HUES64 (cell line): ENCODE data around the gene RNASE11. TPM values are rescaled to one million over a fixed set of nuclear protein-coding genes. Genes with fewer than 3 reads are reported as not detected.

Experiments used
- H3K27ac ChIP-seq: 2 replicates; pipeline ENCODE4 v1.7.0; 2013; ENCODE audit warnings: low read depth, low read length, inconsistent platforms
- H3K27me3 ChIP-seq: 2 replicates; pipeline ENCODE4 v1.6.1; 2013; ENCODE audit warnings: mild to moderate bottlenecking, low read length; ENCODE audit not compliant: insufficient read depth
- H3K36me3 ChIP-seq: 2 replicates; pipeline ENCODE4 v1.6.1; 2013; ENCODE audit warnings: mild to moderate bottlenecking, low read length; ENCODE audit not compliant: insufficient read depth
- H3K4me1 ChIP-seq: 2 replicates; pipeline ENCODE4 v1.6.1; 2013; ENCODE audit warnings: mild to moderate bottlenecking, low read length, moderate library complexity; ENCODE audit not compliant: insufficient read depth
- H3K4me3 ChIP-seq: 2 replicates; pipeline ENCODE4 v1.5.1; 2013; ENCODE audit warnings: mild to moderate bottlenecking, low read length, moderate library complexity
- H3K9ac ChIP-seq: 2 replicates; pipeline ENCODE4 v1.6.1; 2013; ENCODE audit warnings: mild to moderate bottlenecking, low read depth, low read length
- H3K9me3 ChIP-seq: 2 replicates; pipeline ENCODE4 v1.6.1; 2013; ENCODE audit warnings: low read depth, low read length; ENCODE audit not compliant: insufficient read depth
- WGBS: fragments of 150-250, 120-280 bp; methylation state at CpG from one replicate; pipeline ENCODE4 v1.1.7; 2013; ENCODE audit warnings: missing lambda C conversion rate; 5-methylcytosine and 5-hydroxymethylcytosine counted together
- polyA plus RNA-seq, 2 experiments: library from polyadenylated mRNA; stranded (reverse); fragments of 50-300 nt; gene quantifications; one replicate each; pipeline ENCODE4 v1.2.3, GENCODE V29; 2013

RNASE11 gene
- polyA plus RNA-seq (2013, experiment 1 of 2): not detected
- polyA plus RNA-seq (2013, experiment 2 of 2): not detected

GRCh38 chr14:20587489-20588154, at the start of gene RNASE11:
Gene RNASE11 (minus strand): TSS chr14:20588001.
- 96% methylated on average over 6 of the region's 6 CpGs for WGBS
- H3K9me3 ChIP-seq: no peaks in the 10 kb centered on the region
- H3K36me3 ChIP-seq: no peaks in the 10 kb centered on the region
- H3K4me3 ChIP-seq: no peak within 1 kb of the TSS
- no peaks in the 10 kb centered on the region for H3K27me3 ChIP-seq
- peaks cover 21% of the 10 kb centered on the region for H3K4me1 ChIP-seq
- no peak within 1 kb of the TSS for H3K9ac ChIP-seq
- H3K27ac ChIP-seq: no peak within 1 kb of the TSS

- H3K9ac ChIP-seq: peak overlapping the region; percentile 2; the same call in 1 of the 2 replicates
- H3K4me3 ChIP-seq: peak overlapping the region; percentile 82
- no peaks in the 10 kb centered on the region for H3K36me3 ChIP-seq
- H3K27ac ChIP-seq: no peak overlapping the region
- no peaks in the 10 kb centered on the region for H3K9me3 ChIP-seq
- 3% methylated on average over 44 of the region's 45 CpGs for WGBS
- peaks cover 41% of the 10 kb centered on the region for H3K27me3 ChIP-seq
- H3K4me1 ChIP-seq: peaks cover 4% of the 10 kb centered on the region; the same call in 1 of the 2 replicates
Measured at GRCh38 chr14:20632831-20633691, 45.3 kb upstream of the RNASE11 start.

- H3K27ac ChIP-seq: no peak overlapping the region
- peaks cover 46% of the 10 kb centered on the region for H3K27me3 ChIP-seq
- H3K9ac ChIP-seq: no peak overlapping the region
- peak overlapping the region; percentile 82 for H3K4me3 ChIP-seq
- no peaks in the 10 kb centered on the region for H3K9me3 ChIP-seq
- no peaks in the 10 kb centered on the region for H3K36me3 ChIP-seq
- WGBS: under 1% methylated on average over 19 of the region's 19 CpGs
- peaks cover 9% of the 10 kb centered on the region for H3K4me1 ChIP-seq
Measured at GRCh38 chr14:20632448-20632830, 44.6 kb upstream of the RNASE11 start.

GRCh38 chr14:20631880-20632389, 44.1 kb upstream of the RNASE11 start:
- Histone ChIP-seq H3K4me3 (peak overlapping the region; percentile 82), H3K9me3 (no peaks in the 10 kb centered on the region), H3K27me3 (peaks cover 47% of the 10 kb centered on the region), H3K36me3 (no peaks in the 10 kb centered on the region), H3K4me1 (peaks cover 12% of the 10 kb centered on the region), H3K9ac (no peak overlapping the region), H3K27ac (no peak overlapping the region)
- WGBS: 1% methylated on average over 17 of the region's 18 CpGs

GRCh38 chr14:20631023-20631879, 43.5 kb upstream of the RNASE11 start:
- Histone ChIP-seq H3K9ac (peak overlapping the region; percentile 46), H3K27ac (no peak overlapping the region), H3K4me3 (peak overlapping the region; percentile 82), H3K9me3 (no peaks in the 10 kb centered on the region), H3K36me3 (no peaks in the 10 kb centered on the region), H3K27me3 (peaks cover 54% of the 10 kb centered on the region), H3K4me1 (peaks cover 16% of the 10 kb centered on the region)
- 3% methylated on average over 18 of the region's 19 CpGs for WGBS

- peaks cover 56% of the 10 kb centered on the region for H3K27me3 ChIP-seq
- no peak overlapping the region for H3K27ac ChIP-seq
- no peaks in the 10 kb centered on the region for H3K9me3 ChIP-seq
- H3K4me1 ChIP-seq: peaks cover 17% of the 10 kb centered on the region
- whole genome bisulfite sequencing: 1% methylated on average over 23 of the region's 23 CpGs
- peak overlapping the region; percentile 82 for H3K4me3 ChIP-seq
- no peaks in the 10 kb centered on the region for H3K36me3 ChIP-seq
- H3K9ac ChIP-seq: peak overlapping the region; percentile 46
Measured at GRCh38 chr14:20630340-20631022, 42.7 kb upstream of the RNASE11 start.

- no peaks in the 10 kb centered on the region for H3K36me3 ChIP-seq
- 46% methylated on average over 10 of the region's 10 CpGs for WGBS
- no peak overlapping the region for H3K9ac ChIP-seq
- peaks cover 43% of the 10 kb centered on the region for H3K27me3 ChIP-seq
- peaks cover 17% of the 10 kb centered on the region for H3K4me1 ChIP-seq
- H3K4me3 ChIP-seq: peak overlapping the region; percentile 45
- H3K27ac ChIP-seq: no peak overlapping the region
- no peaks in the 10 kb centered on the region for H3K9me3 ChIP-seq
Measured at GRCh38 chr14:20628063-20628854, 40.5 kb upstream of the RNASE11 start.

- Histone ChIP-seq H3K27me3 (peaks cover 41% of the 10 kb centered on the region), H3K9ac (no peak overlapping the region), H3K36me3 (no peaks in the 10 kb centered on the region), H3K4me1 (peaks cover 17% of the 10 kb centered on the region), H3K27ac (no peak overlapping the region), H3K9me3 (no peaks in the 10 kb centered on the region), H3K4me3 (peak overlapping the region; percentile 71)
- WGBS: 57% methylated on average over 3 of the region's 5 CpGs
Measured at GRCh38 chr14:20627346-20628027, 39.7 kb upstream of the RNASE11 start.

GRCh38 chr14:20626274-20626673, 38.5 kb upstream of the RNASE11 start:
- no peaks in the 10 kb centered on the region for H3K9me3 ChIP-seq
- H3K4me1 ChIP-seq: peaks cover 14% of the 10 kb centered on the region
- peak overlapping the region; percentile 71 for H3K4me3 ChIP-seq
- no peak overlapping the region for H3K9ac ChIP-seq
- H3K27me3 ChIP-seq: peaks cover 34% of the 10 kb centered on the region
- H3K36me3 ChIP-seq: no peaks in the 10 kb centered on the region
- no peak overlapping the region for H3K27ac ChIP-seq
- WGBS: 40% methylated on average over 12 of the region's 12 CpGs
